Lower leg skin (tissue), 4 donors: ENCODE measurements around the gene FAM32A. TPM values are rescaled to one million over a fixed set of nuclear protein-coding genes. Genes with fewer than 3 reads are reported as not detected.
A peak's percentile ranks its signal among the peaks of the same experiment; 100 is the strongest.

ENCODE experiments used
- DNase-seq, 2 donors: peaks; one replicate each; pipeline ENCODE4 v3.0.0-alpha.2; 2019; ENCODE audit warnings: low spot score in 2 of 2
- H3K4me3 ChIP-seq: fragments of 200-600 bp; sonication (generic); 2 replicates; pipeline ENCODE4 v1.5.1; 2017; ENCODE audit warnings: mild to moderate bottlenecking, low read depth; ENCODE audit not compliant: poor library complexity, severe bottlenecking
- CTCF ChIP-seq, 3 donors: fragments of 450-650 bp; IDR thresholded peaks; one replicate each; pipeline ENCODE4 v1.5.1; 2016; ENCODE audit warnings: antibody characterized with exemption in 3 of 3, mild to moderate bottlenecking in 3 of 3, moderate library complexity in 2 of 3
- POLR2A ChIP-seq, 2 donors: fragments of 450-650 bp; IDR thresholded peaks; one replicate each; pipeline ENCODE4 v1.6.1; 2016 to 2017; ENCODE audit warnings: antibody characterized with exemption in 2 of 2, mild to moderate bottlenecking in 1 of 2, moderate library complexity in 1 of 2
- WGBS, 2 donors: methylation state at CpG; one replicate each; pipeline ENCODE4 v1.1.5; 2018; 5-methylcytosine and 5-hydroxymethylcytosine counted together
- intact Hi-C: fragments of 100-400 bp; cut with DNase I; formaldehyde crosslinking; loops from one replicate; pipeline ENCODE4 v1.15.0; 2023; ENCODE audit warnings: low total_unique reads
- total RNA-seq, 4 donors: library from RNA; depleted of rRNA; stranded (reverse); fragments of >200 nt; gene quantifications; one replicate each; pipeline ENCODE4 v1.1.0, GENCODE V29; 2016

The FAM32A gene
- 100 to 1,000 TPM in 3 of 4 donors, 10 to 100 TPM in 1; 95.3 to 114 (median 105) TPM for total RNA-seq

- DNase-seq = peak; percentile 100
- WGBS, 2 donors = 1% methylated on average over 38 to 39 of the region's 39 CpGs
- TF ChIP-seq CTCF (IDR thresholded peaks at IDR 0.05) = no peak
- TF ChIP-seq POLR2A (IDR thresholded peaks at IDR 0.05) = no peak
- peak within 1 kb of the TSS; percentile 60 for H3K4me3 ChIP-seq
- intact Hi-C loops = loop anchor here (5.0 to 10.0 kb wide), 2 partner anchors 70 to 143 kb away; partner anchors contain the start of gene RAB8A
These were observed at the start of gene FAM32A for GRCh38 chr19:16185123-16185767. Gene FAM32A (plus strand): TSS chr19:16185410. CDS start chr19:16185443, 33 bp downstream.

- no peak for DNase-seq
- H3K4me3 ChIP-seq = no peak overlapping the region
- intact Hi-C loops = no loop called here
- no peak for TF ChIP-seq CTCF (IDR thresholded peaks at IDR 0.05)
- no peak for TF ChIP-seq POLR2A (IDR thresholded peaks at IDR 0.05)
- 76 to 78% methylated on average over 4 of the region's 4 CpGs for WGBS, 2 donors
These were observed 49.6 kb upstream of the FAM32A start for GRCh38 chr19:16135430-16136127.

- WGBS, 2 donors = 57 to 60% methylated on average over 16 of the region's 16 CpGs
These were observed 48.8 kb upstream of the FAM32A start for GRCh38 chr19:16136185-16136999.

GRCh38 chr19:16139752-16140151, 45.5 kb upstream of the FAM32A start:
- no peak for DNase-seq
- TF ChIP-seq POLR2A (IDR thresholded peaks at IDR 0.05) (no peak), CTCF (IDR thresholded peaks at IDR 0.05) (no peak)
- H3K4me3 ChIP-seq = no peak overlapping the region
- WGBS, 2 donors = 73 to 85% methylated on average over 13 of the region's 13 CpGs
- intact Hi-C loops = no loop called here

More at GRCh38 chr19:16136185-16136999, 48.8 kb upstream of the FAM32A start:
- no peak for TF ChIP-seq CTCF (IDR thresholded peaks at IDR 0.05)
- no peak for TF ChIP-seq POLR2A (IDR thresholded peaks at IDR 0.05)
- H3K4me3 ChIP-seq = no peak overlapping the region
- DNase-seq = no peak
- intact Hi-C loops = no loop called here

GRCh38 chr19:16141043-16141442, 44.2 kb upstream of the FAM32A start:
- 56 to 70% methylated on average over 4 of the region's 4 CpGs for WGBS, 2 donors
- TF ChIP-seq POLR2A (IDR thresholded peaks at IDR 0.05) (no peak), CTCF (IDR thresholded peaks at IDR 0.05) (no peak)
- no peak overlapping the region for H3K4me3 ChIP-seq
- intact Hi-C loops = no loop called here
- no peak for DNase-seq
